GM18519 (cell line): Measurements from ENCODE around the gene TTBK2.
"Not testable (repeated sequence)": the region's sequence is repeated elsewhere in the genome, so short reads cannot be mapped to it uniquely, and the experiment has no call there.

Experiments
- ATAC-seq: cut with Tn5 transposase; IDR thresholded peaks from one replicate; pipeline ENCODE4 v1.9.1; 2021; ENCODE audit warnings: mild to moderate bottlenecking, moderate library complexity; ENCODE audit not compliant: unreplicated experiment, low FRiP score

Gene TTBK2

DNA sequence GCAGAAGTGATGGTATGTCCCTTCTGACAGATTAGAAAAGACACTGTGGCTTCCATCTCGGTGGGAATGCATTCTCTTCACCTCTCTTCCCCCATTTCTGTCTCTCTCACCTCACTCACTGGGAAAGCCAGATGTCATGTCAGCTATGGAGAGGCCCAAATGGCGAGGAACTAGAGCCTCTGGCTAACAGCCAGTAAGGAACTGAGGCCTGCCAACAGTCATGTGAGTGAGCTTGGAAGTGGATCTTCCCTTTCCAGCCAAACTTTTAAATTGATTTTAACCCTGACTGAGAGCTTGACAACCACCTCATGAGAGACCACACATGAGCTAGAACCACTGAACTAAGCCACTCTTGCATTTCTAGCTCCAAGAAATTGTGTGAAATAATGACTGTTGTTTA lies 148.4 kb downstream of the TTBK2 start:
- no peak for ATAC-seq

DNA sequence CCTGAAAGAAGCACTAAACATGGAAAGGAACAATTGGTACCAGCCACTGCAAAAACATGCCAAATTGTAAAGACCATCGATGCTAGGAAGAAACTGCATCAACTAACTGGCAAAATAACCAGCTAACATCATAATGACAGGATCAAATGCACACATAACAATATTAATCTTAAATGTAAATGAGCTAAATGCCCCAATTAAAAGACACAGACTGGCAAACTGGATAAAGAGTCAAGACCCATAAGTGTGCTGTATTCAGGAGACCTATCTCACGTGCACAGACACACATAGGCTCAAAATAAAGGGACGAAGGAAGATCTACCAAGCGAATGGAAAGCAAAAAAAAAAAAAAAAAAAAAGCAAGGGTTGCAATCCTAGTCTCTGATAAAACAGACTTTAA lies 154.5 kb downstream of the TTBK2 start:
- not testable (repeated sequence) for ATAC-seq

DNA sequence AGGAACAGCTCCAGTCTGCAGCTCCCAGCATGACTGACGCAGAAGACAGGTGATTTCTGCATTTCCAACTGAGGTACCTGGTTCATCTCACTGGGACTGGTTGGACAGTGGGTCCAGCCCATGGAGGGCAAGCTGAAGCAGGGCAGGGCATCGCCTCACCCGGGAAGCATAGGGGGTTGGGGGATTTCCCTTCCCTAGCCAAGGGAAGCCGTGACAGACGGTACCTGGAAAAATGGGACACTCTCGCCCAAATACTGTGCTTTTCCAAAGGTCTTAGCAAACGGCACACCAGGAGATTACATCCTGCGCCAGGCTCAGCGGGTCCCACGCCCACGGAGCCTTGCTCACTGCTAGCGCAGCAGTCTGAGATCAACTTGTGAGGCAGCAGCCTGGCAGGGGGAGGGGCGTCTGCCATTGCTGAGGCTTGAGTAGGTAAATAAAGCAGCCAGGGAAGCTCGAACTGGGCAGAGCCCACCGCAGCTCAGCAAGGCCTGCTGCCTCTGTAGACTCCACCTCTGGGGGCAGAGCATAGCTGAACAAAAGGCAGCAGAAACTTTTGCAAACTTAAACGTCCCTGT lies 156.3 kb downstream of the TTBK2 start:
- ATAC-seq: not testable (repeated sequence)

DNA sequence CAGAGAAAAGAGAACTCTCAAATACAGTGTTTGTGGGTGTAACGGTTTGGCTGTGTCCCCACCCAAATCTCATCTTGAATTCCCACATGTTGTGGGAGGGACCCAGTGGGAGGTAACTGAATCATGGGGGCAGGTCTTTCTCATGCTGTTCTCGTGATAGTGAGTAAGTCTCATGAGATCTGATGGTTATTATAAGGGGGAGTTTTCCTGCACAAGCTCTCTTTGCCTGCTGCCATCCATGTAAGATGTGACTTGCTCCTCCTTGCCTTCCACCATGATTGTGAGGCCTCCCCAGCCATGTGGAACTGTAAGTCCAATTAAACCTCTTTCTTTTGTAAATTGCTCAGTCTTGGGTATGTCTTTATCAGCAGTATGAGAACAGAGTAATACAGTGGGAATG lies 158.8 kb downstream of the TTBK2 start:
- not testable (repeated sequence) for ATAC-seq

DNA sequence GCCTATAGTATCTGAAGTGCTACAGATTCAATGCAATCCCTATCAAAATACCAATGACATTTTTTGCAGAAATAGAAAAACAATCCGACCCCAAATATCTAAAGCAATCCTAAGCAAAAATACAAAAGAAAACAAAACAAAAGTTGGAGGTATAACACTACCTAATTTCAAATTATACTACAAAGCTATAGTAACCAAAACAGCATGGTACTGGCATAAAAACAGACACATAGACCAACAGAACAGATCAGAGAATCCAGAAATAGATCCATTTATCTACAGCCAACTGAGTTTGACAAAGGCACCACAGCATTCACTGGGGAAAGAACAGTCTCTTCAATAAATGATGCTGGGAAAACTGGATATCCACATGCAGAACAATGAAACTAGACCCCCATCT lies 159.8 kb downstream of the TTBK2 start:
- ATAC-seq: no peak

DNA sequence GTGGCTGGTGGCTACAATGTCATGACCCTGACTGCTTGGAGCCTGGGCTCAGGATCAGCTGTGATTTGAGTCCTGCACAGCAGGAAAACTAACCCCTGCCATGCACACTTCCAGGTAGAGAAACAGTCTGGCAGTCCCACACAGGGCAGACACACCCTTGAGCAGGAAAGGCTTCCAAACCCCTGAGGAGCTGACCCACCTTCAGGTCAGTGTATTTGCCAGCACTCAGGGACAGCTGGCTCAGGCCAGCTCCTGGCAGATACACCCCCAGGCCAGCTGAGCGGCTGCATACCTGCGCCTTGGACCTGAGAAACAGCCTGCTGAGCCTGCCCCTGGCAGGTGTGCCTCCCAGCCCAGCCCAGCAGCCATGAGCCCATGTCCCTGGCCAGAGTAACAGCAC lies 161.5 kb downstream of the TTBK2 start:
- no peak for ATAC-seq

DNA sequence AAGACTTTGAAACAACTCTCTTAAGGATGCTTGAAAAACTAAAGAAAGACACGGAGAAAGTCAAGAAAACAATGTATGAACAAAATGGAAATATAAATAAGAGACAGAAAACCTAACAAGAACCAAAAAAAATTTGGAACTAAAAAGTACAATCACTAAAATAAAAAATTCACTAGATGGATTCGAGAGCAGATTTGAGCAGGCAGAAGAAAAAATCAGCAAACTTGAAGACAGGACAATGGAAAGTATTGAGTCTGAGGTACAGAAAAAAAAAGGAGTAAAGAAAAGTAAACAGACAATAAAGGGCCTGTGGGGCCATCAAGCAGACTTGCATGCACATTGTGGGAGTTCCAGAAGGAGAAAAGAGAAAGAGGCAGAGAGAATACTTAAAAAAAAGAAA lies 170.3 kb downstream of the TTBK2 start:
- ATAC-seq: no peak

DNA sequence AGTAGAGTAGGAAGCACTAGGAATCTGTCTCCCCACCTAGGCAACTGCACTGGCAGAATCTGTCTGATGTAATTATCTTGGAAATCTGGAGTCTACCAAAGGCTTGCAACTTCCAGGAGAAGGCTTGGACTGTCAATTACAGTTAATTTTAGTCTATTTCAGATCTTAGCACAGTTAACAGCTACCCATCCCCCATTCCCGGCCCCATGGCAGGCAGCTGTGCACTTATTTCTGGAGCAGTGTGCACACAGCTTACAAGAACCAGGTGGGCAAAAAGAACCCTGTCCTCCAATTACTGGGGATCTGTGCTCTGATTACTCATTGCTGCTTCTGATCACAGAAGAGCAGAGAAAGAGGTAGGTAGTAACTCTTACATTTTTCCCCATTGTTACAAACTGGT lies 171.3 kb downstream of the TTBK2 start:
- no peak for ATAC-seq

DNA sequence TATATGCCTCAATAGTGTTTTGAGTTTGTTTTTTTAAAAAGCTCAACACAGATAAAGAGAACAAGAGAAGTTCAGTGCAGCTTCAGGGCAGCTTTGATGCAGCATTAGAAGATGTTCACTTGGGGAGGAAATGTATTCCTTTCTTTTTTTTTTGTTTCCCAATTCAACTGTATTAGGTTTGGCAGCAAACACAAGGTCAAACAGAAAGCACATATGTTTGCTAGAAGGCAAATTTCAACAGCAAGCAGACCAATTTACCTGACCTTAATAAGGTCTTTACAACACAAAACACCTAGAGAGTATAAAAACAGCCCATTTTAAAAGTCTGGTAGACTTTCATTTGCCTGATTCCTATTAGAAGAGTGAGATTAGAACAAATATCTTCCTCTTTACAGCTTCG lies 176.4 kb downstream of the TTBK2 start:
- ATAC-seq: no peak

DNA sequence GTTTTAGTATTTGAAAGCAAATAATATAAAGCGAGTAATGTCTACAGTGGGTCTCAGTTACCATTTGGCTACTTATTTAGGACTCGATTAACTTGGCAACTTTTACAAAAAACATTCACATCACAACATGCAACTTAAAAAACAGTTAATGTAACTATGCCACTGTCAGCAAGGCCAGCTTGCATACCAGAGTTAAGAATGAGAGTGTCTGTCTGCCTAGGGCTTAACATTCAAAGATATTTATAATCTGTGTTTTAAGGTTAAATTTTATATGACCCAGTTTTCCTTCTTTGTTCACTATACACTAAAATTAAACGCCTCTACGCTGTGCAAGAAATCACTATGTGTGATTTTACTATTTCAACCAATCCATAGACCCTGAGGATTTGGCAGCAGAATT lies 178.4 kb downstream of the TTBK2 start:
- no peak for ATAC-seq

DNA sequence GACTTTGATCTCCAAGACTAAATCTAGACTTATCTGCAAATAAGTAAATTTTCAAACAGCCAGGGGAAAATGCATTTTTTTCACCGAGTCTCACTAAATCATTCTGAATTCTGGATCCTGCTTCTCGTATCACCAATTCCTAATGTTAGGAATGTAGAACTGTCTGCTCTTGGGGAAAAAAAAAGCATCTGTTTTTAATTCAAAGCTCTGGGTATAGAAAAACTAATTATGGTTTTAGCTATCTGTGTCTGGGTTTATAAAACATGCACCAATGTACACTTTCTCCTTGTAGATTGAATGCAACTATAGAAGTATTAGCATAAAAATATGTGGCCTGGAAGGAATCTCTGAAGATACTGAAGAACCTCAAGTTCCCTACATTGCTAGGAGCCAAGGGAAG lies 178.9 kb downstream of the TTBK2 start:
- no peak for ATAC-seq

DNA sequence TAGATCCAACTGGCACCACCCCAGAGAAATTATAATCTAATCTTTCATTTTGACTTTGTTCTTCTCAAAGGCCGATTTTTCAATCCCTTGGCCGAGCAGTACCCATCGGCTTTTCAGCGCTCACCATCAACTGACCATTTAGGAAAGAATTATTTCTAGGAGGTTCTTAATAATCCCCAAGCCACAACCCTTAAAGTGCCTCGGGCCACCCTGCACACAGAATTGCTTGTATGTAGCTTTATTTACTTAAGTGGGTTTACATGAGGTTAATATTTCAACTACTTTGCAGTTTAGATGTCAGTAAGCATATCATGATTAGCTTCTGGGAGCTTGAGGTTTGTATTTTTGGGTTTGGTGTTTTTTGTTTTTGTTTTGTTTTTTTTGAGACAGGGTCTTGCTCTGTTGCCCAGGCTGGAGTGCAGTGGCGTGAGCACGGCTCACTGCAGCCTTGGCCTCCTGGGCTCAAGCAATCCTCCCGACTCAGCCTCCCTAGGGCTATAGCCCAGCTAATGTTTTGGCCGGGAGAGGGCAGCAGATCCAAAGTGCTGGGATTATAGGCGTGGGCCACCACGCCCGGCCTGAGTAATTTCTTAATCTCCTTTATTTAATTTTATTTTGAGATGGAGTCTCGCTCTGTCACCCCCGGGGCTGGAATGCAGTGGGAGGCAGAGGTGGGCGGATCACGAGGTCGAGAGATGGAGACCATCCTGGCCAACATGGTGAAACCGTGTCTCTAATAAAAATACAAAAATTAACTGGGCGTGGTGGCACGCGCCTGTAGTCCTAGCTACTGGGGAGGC lies 182.8 kb downstream of the TTBK2 start:
- ATAC-seq: no peak

DNA sequence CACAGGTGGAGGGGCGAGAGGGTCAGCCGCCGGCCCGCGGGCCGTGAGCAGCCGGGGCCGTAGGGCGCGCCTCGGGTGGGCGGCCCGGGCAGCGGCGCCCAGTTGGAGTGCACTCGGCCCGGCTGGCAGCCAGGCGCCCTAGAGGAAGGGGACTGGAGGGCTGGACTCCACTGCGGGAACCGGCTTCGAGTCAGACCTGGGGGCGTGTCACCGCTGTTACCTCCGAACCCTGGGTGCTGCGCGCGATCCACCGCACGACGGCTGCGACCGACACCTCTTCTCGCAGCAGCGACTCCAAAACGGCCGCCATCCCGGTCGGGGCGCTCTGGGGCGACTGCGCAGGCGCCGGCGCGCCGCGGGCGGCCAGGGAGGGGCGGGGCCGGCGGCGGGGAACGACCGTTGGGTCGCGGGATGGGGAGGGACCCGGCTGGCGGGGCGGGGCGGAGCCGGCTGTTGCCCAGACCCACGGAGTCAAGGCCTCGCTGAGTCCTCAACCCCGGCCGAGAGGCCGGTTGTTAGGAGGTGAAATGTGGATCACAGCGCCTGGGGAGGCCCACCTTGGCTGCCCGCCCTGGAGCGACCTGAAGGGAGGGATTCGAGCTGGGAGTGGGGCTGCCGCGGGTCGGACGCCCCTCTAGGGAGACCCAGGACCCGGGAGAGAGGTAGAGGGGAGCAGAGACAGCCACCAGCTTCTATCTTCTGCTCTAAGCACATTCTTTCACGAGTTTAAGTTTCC lies 183.6 kb downstream of the TTBK2 start, which contains the start of gene CDAN1:
Gene CDAN1, minus strand, starts transcription at position 336 of the 736 bp plus-strand sequence. Its CDS starts 26 bp downstream, at position 310.
- no peak for ATAC-seq

DNA sequence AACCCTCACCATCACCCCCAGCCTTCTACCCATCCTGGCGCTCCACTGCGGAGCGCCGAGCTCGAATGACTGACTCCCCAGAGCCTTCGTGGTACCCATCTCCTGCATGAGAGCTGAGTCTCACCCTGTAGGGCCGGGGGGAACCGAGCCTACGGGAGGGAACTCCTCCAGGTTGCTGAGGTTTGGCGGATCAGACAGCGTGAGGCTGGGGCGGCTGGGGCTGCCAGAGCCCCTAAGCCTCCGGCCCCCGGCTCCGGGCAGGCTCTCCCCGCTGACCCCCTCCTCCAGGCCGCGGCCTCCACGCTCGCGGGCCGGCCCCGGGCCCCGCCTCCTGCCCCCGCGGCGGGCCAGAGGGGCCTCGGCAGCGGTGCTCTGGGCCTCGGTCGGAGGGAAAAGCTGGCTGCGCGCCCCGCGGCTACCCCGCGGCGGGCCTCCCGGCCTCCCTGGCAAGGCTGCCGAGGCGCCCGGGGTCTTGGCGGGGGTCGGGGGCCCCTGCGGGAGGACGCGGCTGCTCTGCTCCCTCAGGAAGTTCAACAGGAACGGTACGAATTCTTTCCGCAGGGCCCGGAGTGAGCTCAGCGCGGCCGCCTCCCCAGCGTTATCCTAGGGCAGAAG lies 184.3 kb downstream of the TTBK2 start:
- ATAC-seq: no peak

DNA sequence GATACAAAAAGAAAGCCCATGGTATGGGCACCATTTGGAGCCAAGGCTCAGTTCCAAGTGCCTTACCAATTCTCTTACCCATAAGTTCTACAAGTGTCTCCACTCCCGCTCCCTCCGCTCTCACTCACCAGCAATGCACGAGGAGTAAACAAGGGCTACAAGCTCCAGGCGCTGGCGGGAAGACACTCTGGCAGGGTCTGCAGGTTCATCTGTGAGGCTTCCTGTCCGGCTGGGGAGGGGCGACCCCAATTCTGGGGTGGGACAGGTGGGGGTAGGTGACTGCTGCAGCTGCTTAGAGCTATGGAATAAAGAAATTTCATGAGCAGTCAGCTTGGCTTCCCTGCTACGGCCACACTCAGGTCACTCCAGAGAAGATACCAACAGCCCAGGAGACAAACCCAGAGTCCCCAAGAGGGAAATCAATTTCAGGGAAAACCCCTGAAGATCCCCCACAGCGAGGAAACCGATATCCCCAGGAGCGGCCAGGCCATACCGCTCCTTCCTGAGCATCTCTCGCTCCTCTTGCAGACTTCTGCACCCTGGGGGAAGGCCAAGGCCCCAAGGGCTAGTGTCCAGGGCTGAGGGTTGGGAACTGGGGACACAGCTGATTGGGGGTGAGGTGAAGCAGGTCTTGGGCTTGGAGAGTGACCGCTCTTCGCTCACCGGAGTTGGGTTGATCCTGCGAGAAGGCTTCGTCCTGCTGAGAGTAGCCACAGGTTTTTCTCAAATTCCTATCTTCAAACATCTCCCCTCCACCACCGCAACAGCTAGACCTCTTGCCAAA lies 185.0 kb downstream of the TTBK2 start:
- ATAC-seq: no peak

DNA sequence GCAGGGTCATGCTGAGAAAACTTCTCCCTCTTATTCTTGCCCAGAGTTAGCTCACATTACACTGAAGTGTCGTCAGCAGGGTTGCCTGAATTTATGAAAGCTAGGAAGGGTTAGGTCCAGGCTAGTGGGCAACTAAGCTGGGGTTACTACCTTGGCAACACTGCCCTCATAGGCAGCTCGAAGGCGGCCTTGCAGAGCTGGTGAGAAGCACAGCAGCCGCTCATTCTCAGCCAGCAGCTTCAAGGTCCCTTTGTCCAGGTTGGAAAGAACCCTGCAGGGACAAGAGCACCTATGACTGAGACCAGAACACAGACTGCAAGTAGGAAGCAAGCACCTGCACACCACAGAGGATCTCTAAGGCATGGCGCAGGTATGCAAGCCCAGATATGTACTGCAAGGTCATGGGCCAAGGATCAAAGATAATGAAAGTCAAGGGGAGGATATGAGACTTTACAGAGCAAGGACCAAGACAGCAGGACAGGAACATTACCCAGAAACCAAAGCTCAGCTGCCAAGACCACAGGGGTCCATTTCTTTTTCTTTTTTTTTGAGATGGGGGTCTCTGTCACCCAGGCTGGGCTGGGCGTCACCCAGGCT lies 186.4 kb downstream of the TTBK2 start:
- ATAC-seq: no peak

DNA sequence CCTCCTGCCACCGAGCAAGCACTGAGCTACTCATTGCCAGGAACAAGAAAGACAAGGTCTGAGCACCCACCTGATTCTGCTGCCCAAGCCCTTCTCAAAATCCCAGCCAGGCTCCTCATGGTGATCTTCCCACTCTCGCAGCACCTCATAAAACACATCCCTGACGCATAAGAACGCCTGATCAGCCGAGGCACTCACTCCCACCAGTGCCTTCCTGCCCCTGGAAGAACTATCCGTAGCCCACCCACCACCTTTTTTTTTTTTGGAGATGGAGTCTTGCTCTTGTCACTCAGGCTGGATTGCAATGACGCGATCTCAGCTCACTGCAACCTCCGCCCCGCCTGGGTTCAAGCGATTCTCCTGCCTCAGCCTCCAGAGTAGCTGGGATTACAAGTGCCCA lies 187.6 kb downstream of the TTBK2 start:
- ATAC-seq: no peak

DNA sequence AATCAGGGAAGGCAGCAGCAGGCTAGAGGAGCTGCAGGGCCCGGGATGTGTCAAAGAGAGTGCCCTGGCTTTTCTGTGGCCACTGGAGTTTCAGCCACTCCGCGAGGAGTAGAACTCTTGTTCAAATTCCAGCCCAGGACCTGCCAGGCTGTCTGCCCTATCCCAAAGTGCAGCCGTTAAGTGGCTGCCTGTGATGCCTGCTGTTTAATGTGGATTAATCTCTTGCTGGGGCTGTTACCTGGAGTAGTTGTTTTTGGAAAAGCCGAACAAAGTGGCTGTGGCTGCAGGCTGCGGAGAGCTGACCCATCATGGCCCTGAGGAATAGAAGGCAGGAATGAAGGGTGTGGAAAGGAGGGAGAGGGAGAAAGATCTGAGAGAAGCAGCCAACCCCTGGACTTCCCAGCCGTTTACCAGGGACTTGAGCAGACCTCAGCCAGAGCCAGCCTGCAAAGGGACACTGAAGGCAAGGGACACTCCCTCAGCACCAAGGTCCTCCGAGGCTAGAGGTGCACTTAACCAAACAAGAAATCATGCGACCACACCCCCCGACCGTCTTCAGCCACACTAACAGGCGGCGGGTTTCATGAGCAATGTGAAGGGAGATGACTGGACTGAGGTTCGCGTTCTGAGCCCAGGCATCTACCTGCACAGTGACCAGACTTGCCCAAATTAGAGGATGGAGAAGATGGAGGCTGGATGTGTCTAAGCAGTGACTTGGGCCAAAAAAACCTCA lies 188.3 kb downstream of the TTBK2 start:
- no peak for ATAC-seq

DNA sequence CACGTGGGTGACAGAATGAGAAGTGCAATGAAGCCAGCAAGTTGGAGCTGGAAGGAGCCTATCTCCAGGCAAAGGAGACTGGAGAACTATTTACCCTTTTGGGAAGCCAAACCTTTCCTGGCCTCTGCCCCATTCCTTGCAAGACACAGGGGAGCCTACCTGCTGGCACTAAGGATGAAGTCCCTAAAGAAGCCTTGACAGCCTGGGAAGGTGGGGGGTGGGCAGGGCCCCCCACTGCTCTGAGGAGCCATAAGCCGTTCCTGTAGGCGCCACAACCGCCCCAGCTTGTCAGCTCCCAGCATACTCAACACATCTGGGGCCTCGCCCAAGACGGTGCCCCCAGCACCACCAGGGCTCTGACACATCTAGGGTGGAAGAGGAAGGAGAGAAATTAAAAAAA lies 189.1 kb downstream of the TTBK2 start:
- ATAC-seq: no peak
